Stimulated activated CD4-positive, alpha-beta T cell treated with anti-CD3 and anti-CD28 coated beads, Interleukin-4, amount 100 ng/mL, for 1 hour (primary cell): ENCODE results near the gene PPFIBP1.
"Not testable (repeated sequence)": the region's sequence is repeated elsewhere in the genome, so short reads cannot be mapped to it uniquely, and the experiment has no call there.

Experiments used
- DNase-seq: peaks from one replicate; pipeline ENCODE4 v3.0.0-alpha.2; 2020

The PPFIBP1 gene

DNA sequence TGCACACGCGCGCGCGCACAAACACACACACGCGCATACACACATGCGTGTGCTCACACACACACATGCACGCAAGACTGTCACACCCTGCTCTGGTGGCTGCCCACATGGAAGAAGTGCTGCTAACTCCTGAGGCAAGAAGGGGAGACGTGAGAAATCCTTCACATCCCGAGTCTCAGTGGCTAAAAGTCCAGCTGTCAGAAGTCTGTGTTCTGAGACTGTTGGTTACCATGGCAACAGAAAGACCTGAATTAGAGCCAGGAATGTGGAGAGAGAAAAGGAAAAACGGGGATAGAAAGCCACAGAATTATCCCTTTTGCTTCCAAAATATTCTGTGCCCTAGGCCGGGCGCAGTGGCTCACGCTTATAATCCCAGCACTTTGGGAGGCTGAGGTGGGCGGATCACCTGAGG, 71.2 kb downstream of the PPFIBP1 start:
- no peak for DNase-seq

DNA sequence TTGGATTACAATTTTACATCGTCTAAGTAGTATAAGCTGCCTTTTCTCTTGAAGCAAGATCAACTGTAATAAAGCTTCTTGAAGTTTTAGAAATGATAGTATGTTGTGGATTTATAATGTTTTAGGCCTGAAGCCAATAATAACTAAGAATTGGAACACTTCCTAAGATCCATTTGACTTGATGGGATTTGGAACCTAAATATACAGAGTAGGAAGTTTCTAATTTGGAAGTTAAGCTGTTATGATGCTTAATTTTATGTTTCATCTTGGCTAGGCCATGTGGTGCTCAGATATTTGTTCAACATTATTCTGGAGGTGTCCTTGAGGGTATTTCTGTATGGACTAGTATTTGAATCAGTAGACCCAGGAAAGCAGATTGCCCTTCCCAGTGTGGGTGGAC, 74.9 kb downstream of the PPFIBP1 start:
- DNase-seq: not testable (repeated sequence)

DNA sequence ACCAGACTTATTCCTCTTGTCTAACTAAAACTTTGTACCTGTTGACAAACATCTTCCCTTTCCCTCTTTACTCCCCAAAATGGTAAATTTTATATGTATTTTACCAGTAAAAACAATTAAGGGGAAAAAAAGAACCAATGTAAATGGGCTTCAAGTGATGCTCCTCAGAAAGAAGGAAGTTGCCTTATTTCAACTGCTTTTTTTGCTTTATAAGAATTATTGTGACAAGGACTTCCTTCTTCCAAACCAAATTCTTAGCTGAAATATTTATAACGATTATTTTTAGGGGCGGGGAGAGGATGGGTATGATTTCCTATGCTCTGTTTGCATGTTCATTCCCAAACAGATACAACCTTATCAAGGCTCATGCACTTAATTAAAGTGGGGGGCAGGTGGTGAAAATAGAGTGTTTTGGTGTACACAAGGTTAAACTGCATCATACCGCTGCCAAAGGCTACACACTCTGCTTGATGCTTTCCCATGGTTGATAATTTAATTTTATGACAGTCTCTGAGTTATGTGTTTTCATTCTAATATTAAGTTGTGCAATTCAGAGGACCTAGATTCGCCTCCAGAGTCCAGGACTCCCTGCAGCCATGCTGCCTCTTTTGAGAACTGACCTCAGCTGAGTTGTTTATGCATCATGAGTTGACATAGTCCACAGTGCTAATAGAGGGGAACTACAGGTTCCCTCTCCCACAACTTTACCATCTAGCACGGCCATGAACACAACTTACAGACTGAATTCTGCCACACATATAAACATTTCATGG, 77.2 kb downstream of the PPFIBP1 start:
- DNase-seq: not testable (repeated sequence)

DNA sequence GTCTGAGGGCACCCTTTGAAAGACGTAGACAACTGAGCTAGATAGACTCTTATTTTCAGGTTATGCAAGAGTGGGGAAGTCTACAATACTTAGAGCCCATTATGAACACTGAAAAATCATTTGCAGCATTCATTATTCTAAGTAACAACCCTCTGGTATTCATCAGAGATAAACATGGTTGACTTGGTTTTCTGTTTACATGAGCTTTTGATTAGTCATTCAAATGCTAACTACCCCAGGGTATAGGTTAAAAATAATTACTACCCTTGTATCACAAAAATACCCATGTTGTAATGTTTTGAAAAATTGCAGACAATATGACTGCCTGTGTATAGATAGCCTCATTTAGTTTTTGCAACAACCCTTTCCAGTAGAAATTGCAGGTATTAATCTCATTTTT, 78.5 kb downstream of the PPFIBP1 start:
- no peak for DNase-seq

DNA sequence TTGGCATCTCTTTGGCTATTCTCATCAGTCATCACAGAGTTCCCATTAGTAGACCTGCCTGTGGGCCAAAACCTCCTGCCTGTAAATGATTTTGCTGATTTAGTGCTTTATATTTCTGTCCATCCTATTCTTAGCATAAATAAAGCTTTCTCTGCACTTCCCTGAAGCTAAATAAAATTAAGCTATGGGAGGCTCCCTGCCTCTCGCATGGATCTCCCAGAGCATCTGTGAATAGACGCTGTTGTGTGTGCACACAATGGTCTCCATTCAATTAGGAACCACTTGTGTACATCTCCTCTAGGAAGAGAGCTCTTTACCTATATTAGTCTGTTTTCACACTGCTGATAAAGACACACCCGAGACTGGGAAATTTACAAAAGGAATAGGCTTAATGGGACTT, 80.4 kb downstream of the PPFIBP1 start:
- no peak for DNase-seq

DNA sequence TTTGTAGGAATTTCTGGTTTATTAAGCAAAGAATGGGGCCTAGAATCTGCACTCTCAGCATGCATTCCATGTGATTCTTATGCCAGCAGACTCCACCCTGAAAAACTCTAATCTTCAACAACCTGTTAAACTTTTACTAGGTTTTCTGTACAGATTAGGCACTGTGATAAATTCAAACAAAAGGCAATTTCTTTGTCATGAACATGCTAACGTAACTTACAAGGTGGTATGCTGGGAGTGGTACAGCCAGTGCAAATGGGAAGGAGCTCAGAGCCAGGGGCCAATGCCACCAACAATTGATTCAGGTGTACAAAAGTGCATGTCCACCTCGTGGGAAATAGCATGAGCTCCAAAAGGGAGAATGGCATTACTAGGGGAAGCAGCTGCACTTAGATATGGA, 83.0 kb downstream of the PPFIBP1 start:
- DNase-seq: no peak

DNA sequence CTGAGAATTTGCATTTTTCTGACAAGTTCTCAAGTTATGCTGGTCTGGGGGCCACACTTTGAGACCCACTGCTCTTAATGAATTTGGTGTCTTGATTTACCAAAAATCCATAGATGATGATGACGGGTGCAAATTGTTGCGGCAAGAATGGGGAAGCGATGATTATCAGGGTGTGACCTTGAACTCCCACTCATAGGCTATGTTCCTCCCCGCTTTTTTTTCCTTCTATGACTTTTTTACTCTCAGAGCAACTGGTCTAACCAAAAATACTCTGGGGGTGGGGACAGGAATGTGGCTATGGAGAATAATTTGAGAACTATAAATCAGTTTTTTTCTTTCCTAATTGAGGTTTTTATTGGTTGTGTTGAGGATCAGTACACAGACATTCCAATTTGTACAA, 83.6 kb downstream of the PPFIBP1 start:
- DNase-seq: no peak

DNA sequence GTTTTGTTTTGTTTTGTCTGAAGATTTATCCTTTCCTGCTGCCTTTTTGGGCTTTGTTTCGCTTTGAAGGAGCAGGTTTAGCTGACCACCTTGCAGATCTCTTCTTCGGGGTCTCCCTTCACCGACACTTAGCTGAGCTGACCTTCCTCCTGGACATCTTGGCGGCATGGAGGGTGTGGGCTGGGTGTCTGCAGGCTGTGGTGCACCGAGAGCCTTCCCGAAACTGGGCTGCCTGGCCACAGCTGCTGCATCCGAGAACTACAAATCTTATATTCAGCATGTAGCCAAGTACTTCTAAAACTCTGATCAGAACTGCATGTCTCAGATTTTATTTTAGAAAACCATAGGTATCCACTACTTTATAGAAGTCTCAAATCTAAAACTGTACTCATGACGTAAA, 84.9 kb downstream of the PPFIBP1 start:
- DNase-seq: no peak

DNA sequence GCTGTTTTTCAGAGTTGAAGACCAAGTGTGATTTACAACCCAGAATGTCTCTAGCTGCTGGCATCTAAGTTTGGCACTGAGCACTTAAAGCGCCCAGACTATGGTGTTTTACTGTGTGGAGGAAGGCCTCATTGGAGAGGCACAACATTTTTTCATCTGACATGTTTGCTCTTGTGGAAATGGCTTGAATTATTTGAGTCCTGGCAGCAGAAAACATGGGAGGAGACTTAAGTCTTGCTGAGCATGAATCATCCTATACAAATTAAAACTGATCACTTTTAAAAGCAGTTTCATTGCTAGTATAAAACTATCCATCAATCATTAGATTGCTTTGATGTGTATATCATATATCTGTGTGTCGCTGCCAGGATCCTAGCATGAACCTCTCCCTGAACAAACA, 86.4 kb downstream of the PPFIBP1 start:
- DNase-seq: no peak

DNA sequence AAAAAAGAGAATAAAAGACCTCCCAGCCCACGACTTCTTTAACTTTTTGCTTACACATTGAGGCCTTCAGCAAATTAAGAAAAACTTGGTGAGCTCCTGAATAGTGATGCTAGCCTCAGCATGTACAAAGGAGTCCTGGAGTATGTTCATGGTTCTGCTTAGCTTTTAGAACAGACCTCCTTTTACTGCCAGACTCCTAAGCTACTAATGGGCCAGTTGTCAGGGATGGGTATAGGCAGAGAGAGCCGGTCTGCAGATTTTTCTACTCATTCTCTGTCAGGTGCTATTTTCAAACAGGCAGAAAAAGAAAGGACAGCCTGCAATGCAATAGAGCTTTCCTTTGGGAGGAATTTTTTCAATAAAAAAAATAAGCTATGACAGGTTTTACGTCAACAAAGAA, 90.4 kb downstream of the PPFIBP1 start:
- no peak for DNase-seq

DNA sequence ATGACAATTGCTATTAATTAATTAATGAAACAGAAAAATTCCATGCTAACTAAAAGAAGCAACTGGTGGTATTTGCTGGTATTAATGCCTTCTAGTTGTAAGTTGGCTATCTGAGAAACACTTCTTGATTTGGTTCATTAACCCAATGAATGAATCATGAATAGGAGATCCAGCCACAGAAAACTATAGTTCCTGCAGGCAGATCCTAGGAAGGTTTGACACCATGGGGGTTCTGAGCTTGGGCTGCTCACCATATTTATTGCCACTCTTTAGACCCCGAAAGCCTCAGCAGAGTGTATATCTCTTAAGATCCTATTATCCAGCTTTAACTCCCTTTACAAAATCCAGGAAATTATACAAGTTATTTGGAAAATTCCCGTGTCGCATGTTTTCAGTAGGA, 90.9 kb downstream of the PPFIBP1 start:
- DNase-seq: no peak

DNA sequence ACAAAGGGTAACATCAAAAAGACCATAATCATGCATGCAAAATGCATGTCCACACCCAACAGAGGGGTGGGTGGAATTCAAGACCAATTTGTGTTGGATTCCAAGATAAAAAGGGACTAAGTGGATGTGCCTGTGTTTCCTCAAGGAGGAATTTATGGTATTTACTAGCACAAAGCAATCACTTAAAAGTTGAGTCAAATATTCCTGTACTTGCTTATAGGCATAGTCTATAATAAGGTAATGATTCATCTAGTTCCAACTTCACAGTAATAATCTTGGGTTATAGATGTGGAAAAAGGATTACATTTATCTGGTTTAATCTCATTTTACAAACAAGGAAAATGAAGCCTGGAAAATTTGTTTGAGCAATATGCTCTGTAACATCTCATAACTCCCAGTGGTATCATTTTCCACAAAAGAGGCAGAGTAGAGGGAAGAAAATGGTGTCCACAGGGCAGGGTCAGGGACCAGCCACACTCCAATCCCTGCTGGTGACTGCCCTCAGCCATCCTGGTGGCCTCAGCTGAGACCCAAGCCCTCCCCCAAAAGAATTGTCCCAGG, 91.4 kb downstream of the PPFIBP1 start:
- no peak for DNase-seq

DNA sequence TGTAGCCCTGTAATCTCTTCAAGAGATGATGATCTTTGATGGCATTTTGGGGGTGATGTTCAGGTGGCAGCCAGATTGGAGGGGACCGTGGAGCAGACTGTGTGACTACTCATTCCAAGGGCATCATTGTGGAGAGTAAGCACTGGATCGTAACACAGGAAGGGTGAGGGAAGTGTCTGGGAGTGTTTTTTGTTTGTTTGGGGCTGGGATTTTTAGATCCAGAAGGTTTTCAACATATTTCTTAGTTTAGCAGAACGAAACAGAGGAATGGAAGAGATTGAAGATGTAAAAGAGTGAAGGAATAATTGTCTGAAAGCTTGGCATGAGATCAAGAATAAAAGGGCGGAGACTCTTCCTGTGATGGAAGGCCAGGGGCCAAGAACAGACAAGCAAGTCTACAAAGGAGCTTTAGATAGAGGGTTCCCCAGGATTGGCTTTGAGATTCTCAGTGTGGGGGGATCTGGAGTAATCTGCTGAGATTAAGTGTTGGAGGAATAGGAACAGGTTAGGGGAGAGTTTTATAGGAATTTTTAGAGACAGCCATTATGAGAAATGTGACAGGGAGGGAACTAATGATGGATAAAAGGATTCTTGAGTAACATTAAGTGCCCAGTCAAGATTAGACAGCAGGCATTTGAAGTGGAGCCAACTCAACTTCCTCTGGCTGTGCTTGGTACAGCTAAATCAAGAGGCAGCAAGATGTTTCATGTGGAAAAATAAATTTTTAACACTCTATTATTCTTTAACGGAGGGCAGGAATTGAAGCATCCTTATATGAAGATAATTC, 92.5 kb downstream of the PPFIBP1 start:
- no peak for DNase-seq

DNA sequence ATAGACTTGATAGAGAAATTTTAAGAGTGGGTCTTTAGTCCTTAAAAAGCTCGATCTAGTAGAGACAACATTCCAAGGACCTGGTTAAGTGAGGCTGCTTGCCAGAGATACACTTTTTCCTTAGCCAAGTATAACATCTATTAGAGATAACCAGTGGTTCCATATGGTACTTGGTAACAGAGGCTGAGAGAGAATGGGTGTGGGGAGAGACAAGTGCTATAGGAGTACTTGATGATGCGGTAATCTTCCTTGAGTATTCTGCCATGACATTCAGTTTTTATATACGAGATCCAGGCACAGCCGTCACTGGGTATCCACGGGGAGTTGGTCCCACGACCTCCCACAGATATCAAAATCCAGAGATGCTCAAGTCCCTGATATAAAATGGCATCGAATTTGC, 94.8 kb downstream of the PPFIBP1 start:
- no peak for DNase-seq

DNA sequence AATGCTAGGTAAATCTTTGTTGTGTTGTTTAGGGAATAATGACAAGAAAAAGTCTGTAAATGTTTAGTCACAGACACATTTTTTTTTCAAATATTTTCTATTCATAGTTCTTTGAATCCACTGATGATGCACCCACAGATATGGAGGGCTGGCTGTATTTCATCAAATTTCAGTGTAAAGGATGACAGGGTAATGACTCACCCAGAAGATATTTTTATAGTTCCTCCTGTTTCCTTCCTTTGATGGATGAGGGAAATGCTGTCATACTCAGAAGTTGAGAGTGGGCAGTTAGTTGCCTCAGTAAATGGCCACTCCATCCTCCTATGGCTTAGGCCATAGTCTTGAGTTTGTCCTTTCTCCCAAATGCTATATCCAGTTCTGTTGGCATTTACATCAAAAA, 95.3 kb downstream of the PPFIBP1 start:
- DNase-seq: no peak

DNA sequence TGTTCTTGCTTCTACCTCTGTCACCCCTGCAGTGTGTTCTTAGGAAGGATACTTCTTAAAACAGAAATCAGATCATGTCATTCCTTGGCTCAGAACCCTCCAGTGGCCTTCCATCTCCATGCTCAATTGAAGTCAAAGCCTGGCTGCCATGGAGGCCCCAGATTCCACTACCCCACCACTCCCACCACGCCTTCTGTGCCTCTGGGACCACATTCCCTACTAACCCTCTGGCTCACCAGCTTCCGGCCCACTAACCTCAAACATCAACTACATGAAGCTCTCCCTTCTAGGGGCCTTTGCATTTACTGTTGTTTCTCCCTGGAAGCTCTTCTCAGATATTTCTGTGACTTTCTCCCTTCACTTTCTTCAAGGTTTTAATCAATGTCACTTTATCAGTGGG, 96.1 kb downstream of the PPFIBP1 start:
- no peak for DNase-seq

DNA sequence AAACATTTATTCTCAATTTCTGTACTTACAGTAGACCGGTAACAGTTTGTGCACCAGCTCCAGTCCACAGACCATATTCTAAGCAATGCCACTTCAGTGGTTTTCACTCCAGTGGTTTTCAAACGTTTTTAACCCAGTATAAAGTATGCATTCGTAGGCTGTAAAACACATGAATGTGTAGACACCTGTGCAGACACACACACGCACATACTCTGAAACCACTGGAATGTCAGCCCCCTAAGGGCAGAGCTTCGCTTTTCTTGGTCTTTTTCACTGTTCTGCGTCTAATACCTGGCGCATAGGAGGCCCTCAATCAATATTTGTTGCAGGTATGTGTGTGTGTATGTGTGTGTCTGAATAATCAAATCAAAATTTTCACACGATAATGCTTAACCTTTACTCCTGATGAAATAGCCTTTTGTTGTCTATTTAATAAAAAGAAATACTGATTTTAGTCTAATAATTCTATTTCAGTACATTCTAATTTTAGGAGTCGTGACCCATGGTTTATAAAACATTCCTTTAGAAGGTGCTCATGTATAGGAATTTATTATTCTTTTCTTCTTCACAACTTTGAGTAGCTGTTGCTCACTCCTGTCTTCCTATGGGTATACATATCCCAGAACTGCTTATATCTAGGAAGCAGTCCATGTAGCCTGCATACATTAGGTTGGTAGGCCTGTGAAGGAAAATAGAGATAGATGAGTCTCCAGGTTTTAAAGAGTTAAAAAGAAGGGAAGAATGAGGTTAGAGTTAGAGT, 98.6 kb downstream of the PPFIBP1 start:
- DNase-seq: no peak

DNA sequence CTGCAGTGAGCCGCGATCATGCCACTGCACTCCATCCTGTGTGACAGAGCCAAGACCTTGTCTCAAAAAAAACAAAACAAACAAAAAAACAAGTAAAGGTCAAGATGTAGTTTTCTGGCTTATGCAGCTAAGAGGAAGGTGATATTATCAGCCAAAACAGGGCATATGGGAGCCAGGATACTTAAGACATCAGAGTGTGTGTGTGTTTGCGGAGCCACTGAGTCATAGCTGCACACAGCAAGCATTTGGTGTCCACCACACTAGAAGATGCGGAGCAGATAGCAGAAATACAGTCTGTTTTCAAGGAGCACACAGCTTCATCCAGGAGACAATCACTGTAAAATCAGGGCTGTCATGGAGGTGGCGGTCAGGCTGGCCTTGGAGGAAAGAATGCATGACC, 99.6 kb downstream of the PPFIBP1 start:
- no peak for DNase-seq

DNA sequence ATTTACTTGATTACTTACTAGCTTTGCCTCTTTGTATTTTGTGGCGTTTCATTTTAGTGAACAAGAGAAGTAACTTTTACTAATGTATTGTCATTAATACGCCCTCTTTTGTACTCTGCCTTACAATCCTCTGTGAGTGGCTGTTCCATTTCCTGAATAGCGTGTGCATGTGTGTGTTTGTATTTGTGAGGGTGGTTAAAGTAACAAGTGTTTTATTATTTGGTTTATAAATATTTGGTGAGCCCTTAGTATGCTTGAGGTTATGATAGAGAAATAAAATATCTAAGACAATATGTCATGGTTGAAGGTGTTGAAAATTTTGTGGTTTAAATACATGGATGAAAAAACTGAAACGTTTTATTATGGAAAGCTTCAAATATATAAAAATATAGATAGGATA, 100.6 kb downstream of the PPFIBP1 start:
- no peak for DNase-seq

DNA sequence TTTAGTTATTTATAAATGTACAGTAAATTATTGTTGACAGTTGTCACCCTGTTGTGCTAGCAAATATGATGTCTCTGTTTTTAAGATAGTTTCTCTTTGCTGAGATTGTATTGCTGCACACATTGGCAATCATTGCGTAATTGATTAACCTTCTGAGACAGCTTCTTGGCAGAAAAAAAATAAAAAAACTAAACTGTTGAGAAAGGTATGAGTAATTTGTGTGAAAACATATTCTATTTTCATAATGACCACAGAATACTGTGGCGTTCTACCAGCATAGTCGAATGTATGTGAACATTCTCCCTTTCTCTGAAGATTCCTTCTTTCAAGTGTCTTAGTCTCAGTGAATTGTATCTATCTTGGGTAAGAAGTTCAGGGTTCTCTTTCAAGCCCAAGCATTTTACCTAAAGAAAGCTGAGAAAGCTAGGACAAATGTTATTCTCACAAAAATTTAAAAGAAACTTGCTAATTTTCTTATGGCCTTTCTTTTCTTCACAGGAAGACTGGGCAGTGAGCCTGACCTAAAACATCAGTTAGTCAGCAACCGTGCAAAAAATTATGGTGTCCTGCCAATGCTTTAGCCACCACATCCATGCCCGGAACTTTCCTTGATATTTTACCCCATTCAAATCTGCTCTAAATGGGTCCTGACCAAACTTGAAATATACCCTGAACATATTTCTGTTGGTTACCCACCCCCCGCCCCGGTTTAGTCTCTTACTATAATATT, 103.3 kb downstream of the PPFIBP1 start:
- DNase-seq: no peak

DNA sequence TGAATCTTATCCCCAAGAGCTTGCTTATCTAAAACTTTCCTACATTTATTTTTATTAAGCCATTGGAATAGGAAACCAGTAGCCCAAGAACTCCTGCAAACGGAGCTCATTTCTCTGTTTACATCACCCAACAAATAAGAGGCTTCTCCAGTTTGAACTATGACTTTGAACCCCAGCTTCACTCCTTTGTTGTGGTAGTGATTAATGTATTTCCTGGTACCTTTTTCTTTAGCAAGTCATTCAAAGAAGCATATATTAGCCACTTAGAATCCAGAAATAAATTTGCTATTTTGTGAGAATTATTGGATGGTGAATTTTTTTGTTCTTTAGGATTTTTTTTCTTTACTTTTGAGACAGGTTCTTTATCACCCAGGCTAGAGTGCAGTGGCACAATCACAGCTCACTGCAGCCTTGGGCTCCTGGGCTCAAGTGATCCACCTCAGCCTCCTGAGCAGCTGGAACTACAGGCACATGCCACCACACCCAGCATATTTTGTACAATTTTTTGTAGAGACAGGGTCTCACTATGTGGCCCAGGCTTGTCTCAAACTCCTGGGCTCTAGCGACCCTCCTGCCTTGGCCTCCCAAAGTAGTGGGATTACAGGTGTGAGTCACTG, 104.0 kb downstream of the PPFIBP1 start:
- DNase-seq: not testable (repeated sequence)

DNA sequence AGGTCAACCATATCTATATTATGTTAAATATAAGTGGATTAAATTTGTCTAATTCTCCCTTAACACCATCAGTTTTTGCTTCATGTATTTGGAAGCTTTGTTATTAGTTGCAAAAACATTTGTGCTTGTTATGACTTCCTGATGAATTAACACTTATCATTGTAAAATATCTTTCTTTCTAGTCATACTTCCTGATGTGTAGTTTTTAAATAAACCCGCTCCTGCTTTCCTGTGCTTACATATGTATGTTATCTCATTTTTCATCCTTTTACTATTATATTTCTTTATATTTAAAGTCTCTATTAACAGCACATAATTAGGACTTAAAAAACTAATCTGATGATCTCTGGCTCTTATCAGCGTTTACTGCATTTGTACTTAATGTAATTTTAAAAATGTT, 106.2 kb downstream of the PPFIBP1 start:
- DNase-seq: not testable (repeated sequence)
